HG03060 (cell line): ENCODE results near the gene FGD1.
"Not testable (repeated sequence)": the region's sequence is repeated elsewhere in the genome, so short reads cannot be mapped to it uniquely, and the experiment has no call there.

Experiments used
- ATAC-seq: cut with Tn5 transposase; IDR thresholded peaks from one replicate; pipeline ENCODE4 v1.9.1; 2021; ENCODE audit warnings: low read depth, moderate number of reproducible peaks; ENCODE audit not compliant: unreplicated experiment

FGD1 gene

GRCh38 chrX:54495814-54496516 lies at the start of gene FGD1:
TSS of gene FGD1 (minus strand) at chrX:54496234. CDS start at chrX:54495432, 802 bp downstream.
- no peak for ATAC-seq

GRCh38 chrX:54542239-54542638 lies 46.2 kb upstream of the FGD1 start:
- not testable (repeated sequence) for ATAC-seq

- ATAC-seq, result no peak
Observed at GRCh38 chrX:54540289-54540688, 44.3 kb upstream of the FGD1 start.

- ATAC-seq, result no peak
Observed at GRCh38 chrX:54534271-54534670, 38.2 kb upstream of the FGD1 start.

- ATAC-seq, result no peak
Observed at GRCh38 chrX:54530357-54530900, 34.4 kb upstream of the FGD1 start.

- no peak for ATAC-seq
Observed at GRCh38 chrX:54529552-54530356, 33.7 kb upstream of the FGD1 start, which contains the start of gene GNL3L. TSS of gene GNL3L (plus strand) at chrX:54530219. CDS start at chrX:54532567, 2,348 bp downstream.

GRCh38 chrX:54529151-54529550 lies 33.1 kb upstream of the FGD1 start:
- no peak for ATAC-seq

GRCh38 chrX:54509400-54509799 lies 13.4 kb upstream of the FGD1 start:
- no peak for ATAC-seq

GRCh38 chrX:54496936-54497335 lies 902 bp upstream of the FGD1 start:
- ATAC-seq, result no peak

- ATAC-seq, result no peak
Observed at GRCh38 chrX:54496517-54496852, 451 bp upstream of the FGD1 start.

- no peak for ATAC-seq
Observed at GRCh38 chrX:54494989-54495813, 833 bp downstream of the FGD1 start.

- ATAC-seq, result no peak
Observed at GRCh38 chrX:54494166-54494988, 1.7 kb downstream of the FGD1 start.

GRCh38 chrX:54492340-54492739 lies 3.7 kb downstream of the FGD1 start:
- ATAC-seq, result no peak

- ATAC-seq, result not testable (repeated sequence)
Observed at GRCh38 chrX:54489819-54490218, 6.2 kb downstream of the FGD1 start.

- no peak for ATAC-seq
Observed at GRCh38 chrX:54484666-54485065, 11.4 kb downstream of the FGD1 start.

GRCh38 chrX:54483946-54484345 lies 12.1 kb downstream of the FGD1 start:
- ATAC-seq, result no peak

GRCh38 chrX:54482839-54483593 lies 13.0 kb downstream of the FGD1 start:
- ATAC-seq, result no peak

- no peak for ATAC-seq
Observed at GRCh38 chrX:54479136-54480111, 16.6 kb downstream of the FGD1 start.
